ENCODE data around the gene MAPK9. TPM values are rescaled to one million over a fixed set of nuclear protein-coding genes. Genes with fewer than 3 reads are reported as not detected.

Gene MAPK9
- total RNA-seq, 1 donor from 2014 or later, result 37.5 TPM

DNA sequence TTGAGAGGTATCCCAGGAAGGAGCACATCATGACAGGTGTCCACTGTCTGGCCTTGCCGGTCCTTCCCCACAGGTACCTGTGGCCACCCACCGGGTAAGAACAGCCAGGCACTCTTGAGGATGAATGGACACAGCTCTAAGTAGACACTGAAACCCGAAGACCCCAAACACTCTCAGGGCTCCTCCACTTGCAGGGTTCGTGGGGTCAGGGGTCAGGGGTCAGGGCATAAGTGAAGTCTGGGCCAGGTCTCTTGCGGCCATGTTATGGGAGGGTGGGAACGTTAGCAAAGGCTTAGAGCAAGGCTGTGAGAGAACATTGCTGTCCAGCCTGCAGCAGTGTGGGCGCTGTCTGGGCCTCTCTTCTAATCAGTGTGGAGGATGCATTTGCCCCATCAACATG, 40.0 kb downstream of the MAPK9 start:
- intact Hi-C loops (cut with DNase I), result no loop called here
- no peak for DNase-seq (ENCODE audit: low spot score)

DNA sequence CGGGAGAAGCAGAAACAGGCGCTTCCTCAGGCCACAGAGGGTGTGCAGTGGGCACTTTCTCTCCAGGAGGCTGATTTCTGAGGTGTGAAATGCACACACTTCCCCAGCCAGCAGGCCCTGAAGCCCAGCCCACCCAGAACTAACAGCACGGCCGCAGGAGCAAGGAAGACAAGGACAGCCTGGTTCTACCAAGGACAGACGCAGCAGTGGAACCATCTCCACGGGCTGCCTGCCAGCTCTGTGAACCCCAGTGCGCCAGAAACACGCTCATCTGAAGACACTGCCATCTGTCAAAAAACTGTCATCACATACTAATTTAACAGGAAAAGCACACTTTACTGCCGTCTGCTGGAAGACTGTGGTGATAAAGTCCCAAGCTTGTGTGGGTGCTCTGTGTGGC, 40.7 kb downstream of the MAPK9 start:
- intact Hi-C loops (cut with DNase I), result no loop called here
- no peak for DNase-seq (ENCODE audit: low spot score)

DNA sequence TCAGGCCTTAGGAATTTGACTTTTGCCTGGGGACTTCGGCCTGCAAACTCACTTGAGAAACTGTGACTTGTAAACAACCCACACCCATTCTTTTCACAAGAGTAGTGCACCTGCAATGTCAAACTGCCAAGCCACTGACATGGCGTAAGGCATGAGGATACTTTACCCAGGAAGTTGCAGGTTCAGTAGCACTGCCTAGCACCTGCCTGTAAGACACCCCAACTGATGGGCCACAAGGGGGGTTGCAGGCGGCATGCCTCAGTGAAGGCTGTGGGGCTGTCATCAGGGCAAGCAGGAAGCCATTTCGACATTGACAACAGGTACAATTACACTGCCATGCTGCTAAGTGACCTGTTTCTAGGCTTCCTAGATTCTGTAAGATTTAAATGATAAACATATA, 41.6 kb downstream of the MAPK9 start:
- intact Hi-C loops (cut with DNase I), result no loop called here

DNA sequence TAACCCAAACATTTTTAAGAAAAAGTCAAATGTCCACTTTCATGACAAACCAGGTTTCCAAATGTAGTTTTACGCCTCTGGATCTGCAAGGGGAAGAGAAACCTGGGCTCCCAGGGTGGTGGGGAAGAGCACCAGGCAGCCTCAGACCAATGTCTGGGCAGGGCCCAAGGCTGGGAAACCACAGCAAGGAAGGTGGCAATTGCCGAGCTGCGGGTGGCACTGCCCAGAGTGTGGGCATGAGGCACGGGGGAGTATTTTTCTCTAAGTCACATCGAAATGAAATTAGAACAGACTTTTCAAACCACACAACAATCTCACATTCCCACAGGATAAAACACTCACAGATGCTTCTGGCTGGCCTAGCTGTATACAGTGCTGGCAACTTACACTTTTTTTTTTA, 50.3 kb downstream of the MAPK9 start:
- DNase-seq (ENCODE audit: low spot score), result no peak
- intact Hi-C loops (cut with DNase I), result no loop called here

More for the DNA sequence above, 41.6 kb downstream of the MAPK9 start:
- no peak for DNase-seq (ENCODE audit: low spot score)

DNA sequence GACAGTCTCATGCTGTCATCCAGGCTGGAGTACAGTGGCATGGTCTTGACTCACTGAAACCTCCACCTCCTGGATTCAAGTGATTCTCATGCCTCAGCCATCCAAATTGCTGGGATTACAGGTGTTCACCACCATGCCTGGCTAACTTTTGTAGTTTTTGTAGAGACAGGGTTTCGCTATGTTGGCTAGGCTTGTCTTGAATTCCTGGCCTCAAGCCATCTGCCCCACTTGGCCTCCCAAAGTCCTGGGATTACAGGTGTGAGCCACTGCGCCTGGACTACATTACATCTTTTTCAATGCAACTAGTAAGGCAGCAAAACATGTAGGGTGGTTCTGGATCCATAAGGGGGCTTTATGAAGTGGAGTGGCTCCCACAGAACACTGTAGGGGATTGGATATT, 53.3 kb downstream of the MAPK9 start:
- intact Hi-C loops (cut with DNase I), result no loop called here
- no peak for DNase-seq (ENCODE audit: low spot score)

DNA sequence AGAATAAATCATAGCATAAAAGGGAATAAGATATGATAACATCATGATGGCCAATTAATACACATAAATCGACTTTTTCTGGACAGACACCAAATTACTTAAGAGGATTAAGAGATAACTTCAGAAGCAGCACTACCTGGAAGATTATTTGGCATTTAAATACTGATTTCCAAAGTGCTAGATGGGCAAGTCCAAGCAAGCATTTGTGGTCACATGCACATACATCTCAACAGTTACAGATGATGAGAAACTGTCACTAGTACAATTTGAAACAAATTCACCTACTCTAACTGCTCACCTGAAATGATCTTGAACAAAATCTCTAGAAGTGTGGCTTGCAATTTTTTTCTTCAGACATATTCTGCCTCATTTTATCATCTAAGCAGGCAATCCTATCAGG, 56.0 kb downstream of the MAPK9 start:
- intact Hi-C loops (cut with DNase I), result no loop called here
- no peak for DNase-seq (ENCODE audit: low spot score)

DNA sequence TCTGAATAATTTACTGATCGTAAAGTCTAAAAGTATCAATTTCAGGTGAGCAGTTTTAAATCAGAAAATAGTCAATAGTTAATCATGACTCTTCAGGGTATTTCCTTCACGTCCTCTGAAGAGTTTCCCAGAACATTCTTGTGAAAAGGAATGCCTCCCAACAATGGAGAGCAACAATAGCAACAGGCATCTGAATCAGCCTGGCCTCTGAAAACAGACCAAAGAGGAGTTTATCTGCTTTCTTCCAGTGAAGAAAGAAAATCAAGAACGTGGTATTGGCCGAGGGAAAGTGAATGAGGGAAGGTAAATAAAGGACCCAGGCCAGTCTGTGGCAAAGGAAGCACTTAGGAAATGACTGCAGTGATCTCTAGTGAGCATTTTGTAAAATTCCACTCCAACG, 56.8 kb downstream of the MAPK9 start:
- intact Hi-C loops (cut with DNase I), result no loop called here
- DNase-seq (ENCODE audit: low spot score), result no peak

DNA sequence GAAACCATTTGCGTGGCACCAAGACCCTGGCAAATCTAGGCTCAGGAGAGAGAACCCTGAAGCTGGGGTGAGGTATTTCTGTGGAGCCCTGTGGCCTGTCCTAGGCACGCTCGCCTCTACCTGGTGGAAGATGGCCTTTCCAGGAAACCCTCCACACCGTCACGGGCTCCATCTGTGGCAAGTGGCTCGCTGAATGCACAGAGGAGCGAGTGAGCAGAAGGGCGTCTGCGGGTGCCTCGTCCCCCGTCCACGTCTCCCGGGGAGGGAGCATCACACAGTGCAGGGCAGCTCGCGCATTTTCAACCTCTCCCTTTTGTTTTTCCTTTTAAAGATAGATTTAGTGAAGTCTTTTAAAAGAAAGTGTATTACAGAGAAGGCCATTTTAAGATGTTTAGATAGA, 57.6 kb downstream of the MAPK9 start:
- DNase-seq (ENCODE audit: low spot score), result no peak
- intact Hi-C loops (cut with DNase I), result no loop called here

DNA sequence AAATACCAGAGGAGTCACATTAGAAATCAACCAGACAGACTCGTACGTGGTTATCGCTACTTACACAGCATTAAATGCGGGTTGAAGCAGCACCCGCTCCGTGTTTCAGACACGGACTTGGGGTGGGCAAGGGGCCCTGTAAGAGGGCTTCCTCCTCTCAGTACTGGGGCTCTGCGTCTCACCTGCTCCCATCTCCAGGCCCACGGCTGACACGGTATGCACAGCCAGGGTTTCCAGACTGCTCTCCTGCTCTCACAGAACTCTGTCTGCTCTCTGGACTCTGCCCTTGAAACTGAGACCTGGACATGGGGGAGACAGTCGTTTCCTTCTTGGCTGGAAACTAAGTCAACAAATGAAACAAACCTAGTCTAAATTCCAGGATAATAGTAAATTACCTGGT, 58.2 kb downstream of the MAPK9 start:
- intact Hi-C loops (cut with DNase I), result no loop called here
- DNase-seq (ENCODE audit: low spot score), result no peak

DNA sequence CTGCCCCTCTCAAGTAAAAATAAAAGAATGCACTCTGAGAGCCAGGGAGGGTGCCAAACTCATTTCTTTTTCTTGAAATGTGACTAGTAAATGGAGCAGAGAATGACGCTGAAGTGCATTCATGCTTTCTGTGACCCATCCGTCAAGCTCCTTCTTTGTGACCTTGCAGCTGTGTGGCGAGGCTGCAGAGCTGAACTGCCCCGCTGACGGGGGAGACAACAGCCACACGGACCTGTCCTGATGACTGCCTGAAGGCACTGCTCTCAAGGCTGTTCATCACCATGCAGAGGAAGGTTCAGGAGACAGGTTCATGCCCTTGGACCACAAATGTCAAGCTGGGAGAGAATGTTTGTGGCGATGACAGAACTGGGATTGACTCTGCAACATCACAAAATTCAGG, 61.9 kb downstream of the MAPK9 start:
- intact Hi-C loops (cut with DNase I), result no loop called here
- no peak for DNase-seq (ENCODE audit: low spot score)

DNA sequence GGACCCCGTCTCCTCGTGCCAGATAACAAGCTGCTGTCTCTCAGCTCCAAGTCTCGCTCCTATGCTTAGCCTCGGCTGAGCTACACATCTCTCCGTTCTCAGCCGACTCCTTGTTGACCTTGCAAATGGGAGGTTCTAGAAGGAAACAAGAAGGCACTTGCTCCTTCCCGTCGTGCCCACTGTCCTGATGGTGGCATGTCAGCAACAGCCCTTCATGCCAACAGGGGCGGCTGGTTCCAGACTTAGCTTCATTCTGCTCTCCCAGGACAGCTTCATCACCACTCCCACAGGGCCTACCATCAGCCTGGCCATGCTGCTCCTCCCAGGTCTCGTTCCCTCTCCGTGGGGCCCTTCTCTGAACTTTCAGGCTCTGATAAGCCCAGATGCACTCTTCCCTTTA, 69.8 kb downstream of the MAPK9 start:
- intact Hi-C loops (cut with DNase I), result no loop called here
- DNase-seq (ENCODE audit: low spot score), result peak; percentile 67

DNA sequence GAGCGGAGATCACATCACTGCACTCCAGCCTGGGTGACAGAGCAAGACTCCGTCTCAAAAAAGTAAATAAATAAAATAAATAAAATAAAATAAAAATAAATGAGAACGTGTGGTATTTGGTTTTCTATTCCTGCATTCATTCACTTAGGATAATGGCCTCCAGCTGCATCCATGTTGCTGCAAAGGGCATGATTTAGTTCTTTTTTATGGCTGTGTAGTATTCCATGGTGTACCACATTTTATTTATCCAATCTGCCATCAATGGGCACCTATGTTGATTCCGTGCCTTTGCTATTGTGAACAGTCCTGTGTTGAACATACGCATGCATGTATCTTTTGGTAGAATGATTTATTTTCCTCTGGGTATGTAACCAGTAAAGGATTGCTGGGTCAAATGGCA, 74.1 kb downstream of the MAPK9 start:
- DNase-seq (ENCODE audit: low spot score), result no peak
- intact Hi-C loops (cut with DNase I), result no loop called here

DNA sequence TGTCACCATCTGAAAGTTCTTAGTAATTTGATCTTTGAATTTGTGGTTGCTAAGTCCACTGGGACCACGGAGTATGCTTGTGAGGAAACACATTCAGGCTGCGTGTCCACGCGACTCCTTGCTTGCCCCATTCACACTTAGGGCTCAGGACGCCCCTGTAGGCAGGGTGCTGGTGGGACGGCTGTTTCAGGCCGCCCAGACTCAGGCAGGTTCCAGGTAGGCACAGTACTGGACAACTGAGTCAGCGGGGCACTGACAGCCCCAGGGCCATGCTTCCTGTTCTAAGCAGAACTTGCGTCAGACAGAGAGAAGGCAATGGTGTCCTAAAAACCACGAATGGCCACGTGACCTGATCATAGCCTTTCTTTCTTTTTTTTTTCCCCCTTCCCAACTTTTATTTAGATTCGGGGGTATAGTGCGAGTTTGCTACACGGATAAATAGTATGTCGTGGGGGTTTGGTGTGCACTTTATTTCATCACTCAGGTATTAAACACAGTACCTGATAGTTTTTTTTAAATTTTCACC, 75.2 kb downstream of the MAPK9 start:
- DNase-seq (ENCODE audit: low spot score), result no peak
- intact Hi-C loops (cut with DNase I), result no loop called here

DNA sequence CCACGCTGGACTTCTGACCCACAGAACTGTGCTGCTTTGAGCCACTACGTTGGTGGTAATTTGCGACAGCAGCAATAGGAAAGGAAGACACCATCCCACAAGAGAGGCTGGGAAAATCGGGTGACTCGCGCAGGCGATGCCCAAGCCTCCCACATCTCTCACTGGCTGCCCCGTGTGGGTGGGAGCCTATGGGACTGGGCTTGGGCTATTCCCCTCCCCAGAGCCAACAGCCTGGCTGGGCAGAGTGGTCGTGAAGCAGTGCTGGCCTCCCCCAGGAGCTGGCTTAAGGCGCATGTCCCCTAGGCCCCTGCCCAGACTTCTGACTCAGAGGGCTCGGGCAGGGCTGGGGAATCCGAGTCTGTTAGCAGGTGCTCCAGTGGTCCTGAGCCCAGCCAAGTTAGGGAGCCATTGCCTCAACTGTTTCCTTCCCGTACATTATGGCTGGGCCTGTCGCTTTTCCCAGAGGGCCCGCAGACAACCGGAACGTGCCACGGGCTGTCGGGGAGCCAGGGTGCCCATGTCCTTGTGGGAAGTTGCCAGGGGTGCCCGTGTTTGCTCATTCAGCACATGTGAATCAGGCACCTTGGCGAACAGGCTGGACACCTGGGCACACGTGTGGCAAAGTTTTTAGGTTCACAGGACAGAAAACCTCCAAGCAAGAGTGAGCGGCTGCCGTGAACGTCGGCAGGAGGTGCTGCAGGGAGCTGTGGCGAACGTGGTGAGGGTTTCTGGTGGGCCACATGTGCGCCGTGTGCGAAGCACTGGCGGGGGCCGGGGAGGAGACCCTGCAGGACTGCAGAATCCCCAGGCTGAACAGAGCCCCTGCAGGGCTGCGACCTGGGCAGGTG, 75.9 kb downstream of the MAPK9 start:
- DNase-seq (ENCODE audit: low spot score), result no peak
- intact Hi-C loops (cut with DNase I), result no loop called here

DNA sequence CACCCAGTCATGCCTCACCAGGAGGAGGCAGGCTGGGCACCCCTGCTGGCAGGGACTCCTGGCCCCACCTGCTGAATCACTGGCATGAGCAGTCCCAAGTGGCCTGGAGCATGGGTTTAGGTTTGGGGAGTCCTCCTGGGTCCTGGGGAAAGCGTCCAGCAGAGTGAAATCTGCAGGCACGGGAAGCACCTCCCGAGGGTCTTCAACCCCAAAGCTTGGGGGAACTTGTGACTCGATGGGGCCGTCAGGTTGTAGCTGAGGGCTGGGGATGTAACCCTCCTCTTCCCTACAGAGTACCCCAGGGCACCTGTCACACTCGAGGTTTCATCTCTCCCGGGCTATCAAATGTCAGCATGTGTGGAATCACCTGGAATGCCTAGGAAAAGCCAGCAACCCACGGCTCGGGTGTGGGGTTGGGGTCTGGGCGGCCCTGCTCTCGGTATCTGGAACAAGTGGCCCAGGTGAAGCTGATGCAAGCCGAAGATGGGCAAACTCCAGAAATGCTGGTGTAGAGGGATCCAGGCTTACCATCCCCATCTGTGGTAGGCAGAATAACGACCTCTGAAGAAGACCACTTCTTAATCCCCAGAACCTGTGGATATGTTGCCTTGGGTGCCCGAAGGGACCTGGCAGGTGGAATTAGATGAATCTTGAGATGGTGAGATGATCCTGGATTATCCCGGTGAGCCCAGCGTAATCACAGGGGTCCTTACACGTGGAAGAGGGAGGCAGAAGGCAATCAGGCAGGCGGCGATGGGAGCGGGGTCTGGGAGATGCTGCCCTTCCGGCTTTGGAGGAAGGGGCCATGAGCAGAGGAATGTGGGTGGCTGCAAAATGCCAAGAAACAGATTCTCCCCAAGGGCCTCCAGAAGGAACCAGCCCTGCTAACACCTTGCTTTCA, 76.8 kb downstream of the MAPK9 start:
- no peak for DNase-seq (ENCODE audit: low spot score)
- intact Hi-C loops (cut with DNase I), result no loop called here

DNA sequence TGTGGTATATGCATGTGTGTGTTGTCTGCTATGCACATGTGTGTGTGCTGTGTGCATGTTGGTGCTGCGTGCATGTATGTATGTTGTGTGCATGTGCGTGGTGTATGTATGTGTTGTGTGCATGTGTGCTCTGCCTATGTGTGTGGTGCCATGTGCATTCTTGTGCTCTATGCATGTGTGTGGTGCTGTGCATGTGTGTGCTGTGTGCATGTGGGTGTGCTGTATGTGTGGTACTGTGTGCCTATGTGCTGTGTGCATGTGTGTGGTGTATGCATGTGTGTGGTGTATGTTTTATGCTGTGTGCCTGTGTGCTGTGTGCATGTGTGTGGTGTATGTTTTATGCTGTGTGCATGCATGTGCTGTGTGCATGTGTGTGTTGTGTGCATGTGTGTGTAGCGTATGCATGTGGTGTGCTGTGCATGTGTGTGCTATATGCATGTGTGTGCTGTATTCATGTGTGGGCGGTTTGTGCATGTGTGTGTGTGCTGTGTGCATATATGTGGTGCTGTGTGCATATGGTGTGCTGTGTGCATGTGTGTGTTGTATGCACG, 78.2 kb downstream of the MAPK9 start:
- intact Hi-C loops (cut with DNase I), result no loop called here
- DNase-seq (ENCODE audit: low spot score), result no peak

DNA sequence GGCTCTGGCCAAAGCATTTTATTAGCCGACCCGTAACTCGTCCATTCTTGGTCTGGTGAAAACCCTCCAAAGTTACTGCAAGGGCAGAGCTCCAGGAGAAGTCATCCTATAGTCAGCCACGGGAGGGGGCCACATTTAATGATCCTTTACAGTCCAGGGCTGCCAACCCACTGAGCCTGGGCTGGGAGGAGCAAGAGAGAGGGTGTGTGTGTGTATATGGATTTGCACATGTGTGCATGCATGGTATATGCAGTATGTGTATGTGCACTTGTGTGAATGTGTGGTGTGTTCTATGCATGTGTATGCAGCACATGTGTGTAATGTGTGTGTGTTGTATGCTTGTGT, 78.7 kb downstream of the MAPK9 start:
- intact Hi-C loops (cut with DNase I), result no loop called here
- no peak for DNase-seq (ENCODE audit: low spot score)

DNA sequence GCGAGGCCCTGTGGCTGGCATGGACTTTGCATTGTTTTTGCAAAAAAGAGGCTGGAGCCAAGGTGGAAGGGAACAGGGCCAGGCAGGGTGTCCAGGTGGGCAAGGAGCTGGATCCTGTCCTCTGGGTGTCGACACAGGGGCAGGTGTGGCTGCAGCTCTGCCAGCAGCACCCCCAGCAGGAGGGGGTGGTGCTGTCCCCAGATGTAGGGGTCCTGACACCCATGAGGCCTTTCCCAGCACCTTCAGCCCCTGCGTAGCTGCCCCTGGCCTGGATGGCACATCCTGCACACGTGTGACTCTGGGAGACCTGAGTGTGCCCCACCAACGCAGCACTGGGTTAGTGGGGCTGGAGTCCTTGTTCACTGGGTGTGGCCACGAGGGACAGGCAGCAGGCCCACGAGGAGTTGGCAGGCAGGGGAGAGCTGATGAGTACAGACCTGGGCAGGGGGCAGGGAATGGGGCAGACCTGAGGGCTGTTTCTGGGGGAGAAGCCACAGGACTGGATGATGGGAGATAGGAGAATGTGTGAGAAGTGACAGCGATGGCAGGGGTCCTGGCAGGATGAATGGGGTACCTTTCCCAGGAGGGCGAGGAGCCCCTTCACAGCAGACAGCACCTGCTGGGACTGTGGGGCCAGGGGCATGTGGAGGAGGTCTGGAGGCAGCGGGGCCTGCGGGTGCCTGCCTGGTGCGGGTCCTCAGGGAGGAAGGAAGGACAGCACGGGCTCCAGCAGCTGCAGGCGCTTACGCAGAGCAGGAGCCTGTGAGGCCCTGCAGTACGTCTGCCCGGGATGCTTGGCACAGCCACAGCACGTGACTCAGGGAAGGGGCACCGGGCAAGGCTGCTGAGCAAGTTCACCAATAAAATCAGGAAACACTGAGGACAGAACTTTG, 79.3 kb downstream of the MAPK9 start:
- DNase-seq (ENCODE audit: low spot score), result no peak
- intact Hi-C loops (cut with DNase I), result no loop called here

DNA sequence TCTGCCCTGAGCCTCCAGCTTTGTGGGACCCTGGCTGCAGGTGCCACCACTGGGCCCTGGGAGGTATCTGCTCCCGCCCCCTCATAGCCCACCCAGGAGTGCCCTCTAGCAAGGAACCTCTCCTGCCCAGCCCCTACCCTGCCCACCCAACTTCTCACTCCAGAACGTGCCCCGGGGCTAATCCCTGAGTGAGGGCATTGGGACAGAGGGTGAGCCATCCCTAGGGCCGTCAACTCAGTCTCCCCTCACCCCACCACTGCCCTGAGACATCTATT, 80.2 kb downstream of the MAPK9 start:
- no peak for DNase-seq (ENCODE audit: low spot score)
- intact Hi-C loops (cut with DNase I), result no loop called here

Measured in cardiac septum (tissue), 1 donor.